IPS-20b (cell line): Measurements from ENCODE around the gene XPO6.
"Not testable (repeated sequence)": the region's sequence is repeated elsewhere in the genome, so short reads cannot be mapped to it uniquely, and the experiment has no call there.

Experiments used
- H3K27ac ChIP-seq: one replicate; pipeline ENCODE4 v1.5.1; 2013; ENCODE audit warnings: low read length
- H3K27me3 ChIP-seq: 2 replicates; pipeline ENCODE4 v1.6.1; 2013; ENCODE audit warnings: mild to moderate bottlenecking, low read length, inconsistent platforms; ENCODE audit not compliant: insufficient read depth
- H3K36me3 ChIP-seq: 2 replicates; pipeline ENCODE4 v1.6.1; 2013; ENCODE audit warnings: low read depth, mild to moderate bottlenecking, inconsistent platforms, low read length, moderate library complexity; ENCODE audit not compliant: insufficient read depth
- H3K4me1 ChIP-seq: 2 replicates; pipeline ENCODE4 v1.6.1; 2013; ENCODE audit warnings: mild to moderate bottlenecking, control low read depth, inconsistent platforms, low read length, moderate library complexity; ENCODE audit not compliant: insufficient read depth
- H3K4me3 ChIP-seq: 2 replicates; pipeline ENCODE4 v1.5.1; 2013; ENCODE audit warnings: mild to moderate bottlenecking, low read length, inconsistent platforms
- H3K9ac ChIP-seq: 2 replicates; pipeline ENCODE4 v1.6.1; 2013; ENCODE audit warnings: low read depth, mild to moderate bottlenecking, inconsistent platforms, low read length, moderate library complexity
- H3K9me3 ChIP-seq: 2 replicates; pipeline ENCODE4 v1.6.1; 2013; ENCODE audit warnings: mild to moderate bottlenecking, low read depth, low read length, inconsistent platforms; ENCODE audit not compliant: insufficient read depth

Gene XPO6

GRCh38 chr16:28121527-28121926 lies 90.2 kb downstream of the XPO6 start:
- H3K4me3 ChIP-seq = no peak overlapping the region
- H3K27me3 ChIP-seq = no peaks in the 10 kb centered on the region
- no peak overlapping the region for H3K9ac ChIP-seq
- H3K27ac ChIP-seq = no peak overlapping the region
- H3K9me3 ChIP-seq = no peaks in the 10 kb centered on the region
- peaks cover 98% of the 10 kb centered on the region for H3K36me3 ChIP-seq
- no peaks in the 10 kb centered on the region for H3K4me1 ChIP-seq

GRCh38 chr16:28120754-28121153 lies 91.0 kb downstream of the XPO6 start:
- no peak overlapping the region for H3K4me3 ChIP-seq
- H3K9me3 ChIP-seq = no peaks in the 10 kb centered on the region
- H3K9ac ChIP-seq = no peak overlapping the region
- H3K36me3 ChIP-seq = peaks cover 96% of the 10 kb centered on the region
- H3K4me1 ChIP-seq = no peaks in the 10 kb centered on the region
- no peak overlapping the region for H3K27ac ChIP-seq
- H3K27me3 ChIP-seq = no peaks in the 10 kb centered on the region

GRCh38 chr16:28118637-28119036 lies 93.1 kb downstream of the XPO6 start:
- Histone ChIP-seq H3K27ac (no peak overlapping the region), H3K9me3 (no peaks in the 10 kb centered on the region), H3K27me3 (no peaks in the 10 kb centered on the region), H3K9ac (no peak overlapping the region), H3K36me3 (peaks cover 96% of the 10 kb centered on the region), H3K4me1 (no peaks in the 10 kb centered on the region), H3K4me3 (no peak overlapping the region)

- Histone ChIP-seq H3K36me3 (peaks cover 96% of the 10 kb centered on the region), H3K27me3 (no peaks in the 10 kb centered on the region), H3K9ac (no peak overlapping the region), H3K4me3 (no peak overlapping the region), H3K27ac (no peak overlapping the region), H3K9me3 (no peaks in the 10 kb centered on the region), H3K4me1 (no peaks in the 10 kb centered on the region)
Measured at GRCh38 chr16:28117168-28117565, 94.6 kb downstream of the XPO6 start.

GRCh38 chr16:28115866-28116265 lies 95.9 kb downstream of the XPO6 start:
- H3K27ac ChIP-seq, H3K9ac ChIP-seq, H3K27me3 ChIP-seq, H3K4me1 ChIP-seq, H3K4me3 ChIP-seq, H3K9me3 ChIP-seq: not testable (repeated sequence)
- peaks cover 94% of the 10 kb centered on the region for H3K36me3 ChIP-seq

GRCh38 chr16:28112908-28113307 lies 98.9 kb downstream of the XPO6 start:
- H3K9ac ChIP-seq = no peak overlapping the region
- H3K27me3 ChIP-seq = no peaks in the 10 kb centered on the region
- H3K36me3 ChIP-seq = peaks cover 95% of the 10 kb centered on the region
- no peaks in the 10 kb centered on the region for H3K9me3 ChIP-seq
- H3K4me1 ChIP-seq = no peaks in the 10 kb centered on the region
- H3K27ac ChIP-seq = no peak overlapping the region
- no peak overlapping the region for H3K4me3 ChIP-seq

GRCh38 chr16:28110977-28111376 lies 100.8 kb downstream of the XPO6 start:
- peaks cover 97% of the 10 kb centered on the region for H3K36me3 ChIP-seq
- H3K4me1 ChIP-seq = no peaks in the 10 kb centered on the region
- H3K27me3 ChIP-seq = no peaks in the 10 kb centered on the region
- no peaks in the 10 kb centered on the region for H3K9me3 ChIP-seq
- H3K4me3 ChIP-seq = no peak overlapping the region
- H3K27ac ChIP-seq = no peak overlapping the region
- H3K9ac ChIP-seq = no peak overlapping the region

- Histone ChIP-seq H3K27ac (no peak overlapping the region), H3K27me3 (no peaks in the 10 kb centered on the region), H3K4me3 (no peak overlapping the region), H3K4me1 (no peaks in the 10 kb centered on the region), H3K9ac (no peak overlapping the region), H3K9me3 (no peaks in the 10 kb centered on the region), H3K36me3 (peaks cover 97% of the 10 kb centered on the region)
Measured at GRCh38 chr16:28110479-28110878, 101.3 kb downstream of the XPO6 start.

GRCh38 chr16:28110074-28110473 lies 101.7 kb downstream of the XPO6 start:
- H3K27ac ChIP-seq = no peak overlapping the region
- no peak overlapping the region for H3K9ac ChIP-seq
- H3K36me3 ChIP-seq = peaks cover 97% of the 10 kb centered on the region
- H3K4me1 ChIP-seq = no peaks in the 10 kb centered on the region
- no peaks in the 10 kb centered on the region for H3K27me3 ChIP-seq
- H3K9me3 ChIP-seq = no peaks in the 10 kb centered on the region
- no peak overlapping the region for H3K4me3 ChIP-seq

- Histone ChIP-seq H3K4me1 (no peaks in the 10 kb centered on the region), H3K27ac (no peak overlapping the region), H3K9ac (no peak overlapping the region), H3K4me3 (no peak overlapping the region), H3K9me3 (no peaks in the 10 kb centered on the region), H3K36me3 (peaks cover 98% of the 10 kb centered on the region), H3K27me3 (no peaks in the 10 kb centered on the region)
Measured at GRCh38 chr16:28108590-28109247, 103.0 kb downstream of the XPO6 start.

- Histone ChIP-seq H3K27ac (no peak overlapping the region), H3K9me3 (no peaks in the 10 kb centered on the region), H3K9ac (no peak overlapping the region), H3K4me3 (no peak overlapping the region), H3K27me3 (no peaks in the 10 kb centered on the region), H3K36me3 (peaks cover 98% of the 10 kb centered on the region), H3K4me1 (no peaks in the 10 kb centered on the region)
Measured at GRCh38 chr16:28107232-28107631, 104.5 kb downstream of the XPO6 start.

- H3K4me1 ChIP-seq = no peaks in the 10 kb centered on the region
- H3K36me3 ChIP-seq = peaks cover 98% of the 10 kb centered on the region
- no peak overlapping the region for H3K27ac ChIP-seq
- no peaks in the 10 kb centered on the region for H3K9me3 ChIP-seq
- H3K4me3 ChIP-seq = no peak overlapping the region
- H3K27me3 ChIP-seq = no peaks in the 10 kb centered on the region
- H3K9ac ChIP-seq = no peak overlapping the region
Measured at GRCh38 chr16:28106467-28107215, 105.1 kb downstream of the XPO6 start.
